K562 (cell line): Measurements from ENCODE around the gene GPR3. TPM values are rescaled to one million over a fixed set of nuclear protein-coding genes. Genes with fewer than 3 reads are reported as not detected.

Experiments
- ATAC-seq: fragments of 200-7000 bp; cut with Tn5 transposase; 3 replicates; pipeline ENCODE4 v1.9.1; 2020; ENCODE audit warnings: moderate library complexity
- BruUV-seq: library from RNA; stranded (reverse); fragments of 400-500 nt; replicated peaks from 2 replicates; lab custom pipeline; 2021; lab: Mats Ljungman, UMichigan
- CTCF ChIA-PET: fragments of 300-600 bp; formaldehyde crosslinking; extraction: SDS; loops from one replicate; lab custom pipeline; 2021; ENCODE audit warnings: low intra/inter-chr PET ratio; lab: Yijun Ruan, JAX
- POLR2A ChIA-PET: fragments of 300-600, 350-650 bp; sonication (Branson Sonifier 250); formaldehyde crosslinking; extraction: SDS; loops from one replicate; lab custom pipeline; 2021; ENCODE audit warnings: antibody characterized with exemption, inconsistent platforms; lab: Yijun Ruan, JAX
- DNase-seq, 4 experiments: peaks; one replicate each; pipeline versions ENCODE4 v3.0.0 to v3.0.0-alpha.2; 2011 to 2018; ENCODE audit warnings: low spot score in 3 of 4, mixed read lengths in 3 of 4; ENCODE audit errors: extremely low read depth in 1 of 4
- FAIRE-seq: peaks from 2 replicates; lab custom pipeline; 2011; peaks lifted over from hg19 to GRCh38; lab: Jason Lieb, UNC
- H2AFZ ChIP-seq: 2 replicates; pipeline ENCODE4 v1.6.0; 2011; ENCODE audit warnings: low read depth, low read length, control low read depth, inconsistent platforms
- H3K27ac ChIP-seq: fragments of 200-600 bp; 3 replicates; pipeline ENCODE4 v1.8.0; 2011; ENCODE audit warnings: low read depth, mild to moderate bottlenecking, control low read depth, inconsistent platforms, low read length, moderate library complexity, mixed read lengths; ENCODE audit errors: extremely low read depth
- H3K27me3 ChIP-seq, 2 experiments: fragments of 300-600 bp in 1 of 2; 2 replicates in 1 of 2; 3 replicates in 1 of 2; pipeline versions ENCODE4 v1.6.0 to v1.8.0; 2011; ENCODE audit warnings: inconsistent platforms in 2 of 2, low read length in 2 of 2, mild to moderate bottlenecking in 1 of 2, mixed read lengths in 1 of 2, moderate library complexity in 1 of 2; ENCODE audit not compliant: control insufficient read depth in 2 of 2, insufficient read depth in 2 of 2
- H3K36me3 ChIP-seq: fragments of 300-600 bp; 3 replicates; pipeline ENCODE4 v1.8.0; 2011; ENCODE audit warnings: mild to moderate bottlenecking, low read length, inconsistent platforms; ENCODE audit not compliant: control insufficient read depth, insufficient read depth
- H3K4me1 ChIP-seq, 2 experiments: fragments of 200-600 bp in 1 of 2; replicated peaks in 1 of 2; 2 replicates in 1 of 2; 3 replicates in 1 of 2; pipeline versions ENCODE4 v1.5.1 to v1.8.0; 2011; ENCODE audit warnings: inconsistent platforms in 2 of 2, low read length in 2 of 2, mild to moderate bottlenecking in 1 of 2, mixed read lengths in 1 of 2, moderate library complexity in 1 of 2; ENCODE audit not compliant: control insufficient read depth in 2 of 2, insufficient read depth in 2 of 2
- H3K4me2 ChIP-seq: 2 replicates; pipeline ENCODE4 v1.6.1; 2011; ENCODE audit warnings: low read length, control low read depth, inconsistent platforms, mixed read lengths; ENCODE audit not compliant: insufficient read depth
- H3K4me3 ChIP-seq: fragments of 200-600 bp; sonication (generic), shearing (Covaris generic); 2 replicates; pipeline ENCODE4 v1.5.1; 2016; ENCODE audit warnings: control low read depth, inconsistent platforms
- H3K79me2 ChIP-seq: fragments of 200-600 bp; 3 replicates; pipeline ENCODE4 v1.8.0; 2011; ENCODE audit warnings: low read length, inconsistent platforms; ENCODE audit not compliant: control insufficient read depth, insufficient read depth
- H3K9ac ChIP-seq, 2 experiments: 2 replicates each; pipeline versions ENCODE4 v1.6.0 to v1.6.1; 2011; ENCODE audit warnings: low read depth in 2 of 2, low read length in 2 of 2, control low read depth in 1 of 2, inconsistent platforms in 1 of 2, mild to moderate bottlenecking in 1 of 2, mixed read lengths in 1 of 2; ENCODE audit not compliant: insufficient read depth in 1 of 2
- H3K9me1 ChIP-seq: one replicate; pipeline ENCODE4 v1.6.0; 2011; ENCODE audit warnings: inconsistent platforms, mild to moderate bottlenecking, low read length, moderate library complexity; ENCODE audit not compliant: control insufficient read depth, insufficient read depth
- H3K9me3 ChIP-seq: replicated peaks from 2 replicates; pipeline ENCODE4 v1.5.1; 2011; ENCODE audit warnings: low read depth, low read length, inconsistent platforms; ENCODE audit not compliant: control insufficient read depth, insufficient read depth
- H4K20me1 ChIP-seq: replicated peaks from 2 replicates; pipeline ENCODE4 v1.6.1; 2011; ENCODE audit warnings: low read length, inconsistent platforms, mixed read lengths; ENCODE audit not compliant: control insufficient read depth, insufficient read depth
- ILF3 ChIP-seq: fragments of 450-650 bp; IDR thresholded peaks from 2 replicates; pipeline ENCODE4 v1.6.1; 2018; ENCODE audit warnings: antibody characterized with exemption, mild to moderate bottlenecking, moderate library complexity, borderline replicate concordance
- ILK ChIP-seq: fragments of 450-650 bp; IDR thresholded peaks from 2 replicates; pipeline ENCODE4 v1.6.1; 2016; ENCODE audit warnings: missing genetic modification characterization, low read depth, mild to moderate bottlenecking, missing compliant biosample characterization, moderate library complexity, borderline replicate concordance
- KAT2B ChIP-seq: IDR thresholded peaks from one replicate; pipeline ENCODE4 v1.6.1; 2012; ENCODE audit warnings: low read depth, mild to moderate bottlenecking, control low read depth, inconsistent platforms, low read length, moderate library complexity
- PURB ChIP-seq: sonication (generic); formaldehyde crosslinking; IDR thresholded peaks from 2 replicates; pipeline ENCODE4 v1.9.0; 2021; ENCODE audit warnings: low read depth, mild to moderate bottlenecking, missing genetic modification reagents
- RBM14 ChIP-seq: fragments of 200-400 bp; formaldehyde crosslinking; IDR thresholded peaks from 2 replicates; pipeline ENCODE4 v1.6.1; 2018; ENCODE audit warnings: low read depth, mild to moderate bottlenecking, low read length, moderate library complexity, borderline replicate concordance; ENCODE audit not compliant: insufficient read depth
- TFAP4 ChIP-seq: sonication (generic); formaldehyde crosslinking; IDR thresholded peaks from 2 replicates; pipeline ENCODE4 v1.8.0; 2022; ENCODE audit warnings: missing genetic modification reagents, mild to moderate bottlenecking, moderate library complexity, borderline replicate concordance
- TGIF2 ChIP-seq: sonication (generic); formaldehyde crosslinking; IDR thresholded peaks from 2 replicates; pipeline ENCODE4 v1.8.1; 2022; ENCODE audit warnings: mild to moderate bottlenecking, missing genetic modification reagents, moderate library complexity
- ZEB2 ChIP-seq: fragments of 450-650 bp; IDR thresholded peaks from 2 replicates; pipeline ENCODE4 v1.6.1; 2016
- ZFP30 ChIP-seq: fragments of 250-450 bp; sonication (Bioruptor Pico); IDR thresholded peaks from 2 replicates; pipeline ENCODE4 v1.8.0; 2022; ENCODE audit warnings: moderate library complexity, mild to moderate bottlenecking, inconsistent platforms, borderline replicate concordance
- ZNF212 ChIP-seq: fragments of 450-650 bp; formaldehyde crosslinking; IDR thresholded peaks from 2 replicates; pipeline ENCODE4 v1.4.0; 2020; ENCODE audit warnings: mild to moderate bottlenecking
- ZNF24 ChIP-seq: fragments of 450-650 bp; IDR thresholded peaks from 2 replicates; pipeline ENCODE4 v1.6.1; 2016
- ZNF589 ChIP-seq: fragments of 200-800 bp; sonication (Bioruptor generic); IDR thresholded peaks from 2 replicates; pipeline ENCODE4 v1.6.1; 2016; ENCODE audit warnings: low read depth, missing genetic modification characterization, missing compliant biosample characterization
- ZNF699 ChIP-seq: fragments of 250-450 bp; sonication (Bioruptor Pico); IDR thresholded peaks from 2 replicates; pipeline ENCODE4 v1.8.0; 2021; ENCODE audit warnings: mild to moderate bottlenecking, moderate library complexity; ENCODE audit not compliant: insufficient replicate concordance
- WGBS: fragments of 100-300 bp; shearing (Covaris generic); methylation state at CpG from one replicate; pipeline ENCODE4 v1.1.6; 2016; ENCODE audit warnings: low coverage, mixed read lengths; ENCODE audit not compliant: insufficient coverage; ENCODE audit errors: missing lambda C conversion rate; 5-methylcytosine and 5-hydroxymethylcytosine counted together
- in situ Hi-C: fragments of 300-500 bp; cut with MboI; formaldehyde crosslinking; loops from 4 replicates; pipeline ENCODE4 v1.15.0; 2018; ENCODE audit warnings: inconsistent platforms, mixed read lengths
- intact Hi-C: fragments of 100-400 bp; cut with micrococcal nuclease; formaldehyde crosslinking; loops from 2 replicates; pipeline ENCODE4 v1.14.2; 2022
- polyA plus RNA-seq, 8 experiments: library from polyadenylated mRNA; depleted of rRNA in 4 of 8; stranded (reverse) in 5 of 8; unstranded in 3 of 8; fragments of >200 nt; fragmentation: Nextera tagmentation in 2 of 8; fragmentation: Illumina TruSeq in 1 of 8; extraction: Ambion mirVana in 2 of 8; extraction: Trizol in 1 of 8; gene quantifications; 2 replicates each; pipeline versions ENCODE4 v1.2.1 to v1.2.3, GENCODE V29; 2011 to 2014; ENCODE audit warnings: inconsistent platforms in 1 of 8, missing spikeins in 1 of 8
- total RNA-seq, 7 experiments: library from RNA; depleted of rRNA in 6 of 7; stranded (reverse); fragments of >200 nt in 6 of 7; fragmentation: Illumina TruSeq in 2 of 7; extraction: Trizol in 2 of 7; gene quantifications; 2 replicates each; pipeline versions ENCODE4 v1.2.1 to v1.2.3, GENCODE V29; 2011 to 2021; ENCODE audit warnings: low replicate concordance in 1 of 7
- TF ChIP-seq, protein P1 (sequence below): sonication (generic); formaldehyde crosslinking; IDR thresholded peaks from 2 replicates; pipeline ENCODE4 v1.8.1; 2023; ENCODE audit warnings: mild to moderate bottlenecking, missing genetic modification reagents, moderate library complexity
- TF ChIP-seq, protein P2 (sequence below): sonication (generic); IDR thresholded peaks from 2 replicates; pipeline ENCODE4 v1.6.1; 2016
- TF ChIP-seq, protein P3 (sequence below), 2 experiments: fragments of 150-350 bp in 1 of 2; IDR thresholded peaks; 2 replicates each; pipeline ENCODE4 v1.6.1; 2012 to 2016; ENCODE audit warnings: low read depth in 2 of 2, low read length in 2 of 2, mild to moderate bottlenecking in 1 of 2, moderate library complexity in 1 of 2

Gene GPR3
- total and polyA plus RNA-seq, 9 of the 15 experiments (the other 6 are each of a cell fraction or from before 2014, with no cell fraction given), result 0.24 to 11.5 (median 3.7) TPM

DNA sequence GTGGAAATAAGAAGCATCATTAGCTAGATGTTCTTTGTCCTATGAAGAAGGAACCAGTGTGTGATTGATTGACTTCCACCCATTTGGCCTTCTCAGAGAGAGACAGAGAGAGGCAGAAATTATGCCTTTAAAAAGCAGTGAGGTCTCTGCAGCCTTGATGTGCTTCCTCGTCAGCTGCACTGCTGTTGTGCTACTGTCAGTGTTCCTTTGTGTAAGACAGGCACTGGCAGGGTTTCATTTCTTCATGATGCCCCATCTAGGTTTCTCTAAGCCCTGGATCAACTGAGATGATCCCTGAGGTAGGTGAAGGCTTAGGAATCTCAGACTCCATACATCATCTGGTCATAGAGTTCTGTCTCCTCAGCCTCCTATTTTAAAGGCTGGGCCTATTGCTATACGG, 34.9 kb downstream of the GPR3 start:
- no peak overlapping the region for H3K4me3 ChIP-seq
- H3K36me3 ChIP-seq, result peaks cover 52% of the 10 kb centered on the region
- peaks cover 87% of the 10 kb centered on the region for H3K79me2 ChIP-seq
- DNase-seq (no peak), ATAC-seq (no peak), FAIRE-seq (no peak)
- no peak overlapping the region for H2AFZ ChIP-seq
- H3K4me2 ChIP-seq, result no peak overlapping the region
- peaks cover 18 to 52% of the 10 kb centered on the region in 2 experiments for H3K4me1 ChIP-seq
- H3K9me1 ChIP-seq, result peaks cover 9% of the 10 kb centered on the region
- WGBS, result 78% methylated on average over 2 of the region's 2 CpGs
- peaks cover 5% of the 10 kb centered on the region; the same call in 1 of the 2 replicates for H4K20me1 ChIP-seq
- peak overlapping the region; percentile 81 for H3K27ac ChIP-seq
- ChIA-PET CTCF (no interaction called here), POLR2A (interaction anchor here (0.5 to 3.4 kb wide), 6 partner anchors 10 to 177 kb away, joined by 3 to 17 read pairs (median 4); partner anchors contain the start of gene AHDC1)
- in situ Hi-C loops, result loop anchor here (10.0 kb wide), 1 partner anchor 177 kb away; the partner anchor contains the start of gene AHDC1
- peak overlapping the region; percentile 29 to 42; a peak in 2 of 4 replicates for H3K9ac ChIP-seq
- no peaks in the 10 kb centered on the region for H3K27me3 ChIP-seq
- no TSS peak for BruUV-seq
- intact Hi-C loops, result loop anchor here (5.0 kb wide), 1 partner anchor 60 kb away; no protein-coding TSS in a partner anchor
- no peaks in the 10 kb centered on the region for H3K9me3 ChIP-seq
- TF ChIP-seq ZNF699 (CRISPR knock-in tag), result no peak
- TF ChIP-seq PURB (CRISPR knock-in tag), result no peak
- TF ChIP-seq, protein P1, sequence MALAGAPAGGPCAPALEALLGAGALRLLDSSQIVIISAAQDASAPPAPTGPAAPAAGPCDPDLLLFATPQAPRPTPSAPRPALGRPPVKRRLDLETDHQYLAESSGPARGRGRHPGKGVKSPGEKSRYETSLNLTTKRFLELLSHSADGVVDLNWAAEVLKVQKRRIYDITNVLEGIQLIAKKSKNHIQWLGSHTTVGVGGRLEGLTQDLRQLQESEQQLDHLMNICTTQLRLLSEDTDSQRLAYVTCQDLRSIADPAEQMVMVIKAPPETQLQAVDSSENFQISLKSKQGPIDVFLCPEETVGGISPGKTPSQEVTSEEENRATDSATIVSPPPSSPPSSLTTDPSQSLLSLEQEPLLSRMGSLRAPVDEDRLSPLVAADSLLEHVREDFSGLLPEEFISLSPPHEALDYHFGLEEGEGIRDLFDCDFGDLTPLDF, result no peak
- no peak for TF ChIP-seq RBM14
- TF ChIP-seq ZNF24, result no peak
- no peak for TF ChIP-seq TFAP4 (CRISPR knock-in tag)
- TF ChIP-seq ILF3, result no peak
- no peak for TF ChIP-seq ZNF589
- no peak for TF ChIP-seq ZNF212
- TF ChIP-seq, protein P2, sequence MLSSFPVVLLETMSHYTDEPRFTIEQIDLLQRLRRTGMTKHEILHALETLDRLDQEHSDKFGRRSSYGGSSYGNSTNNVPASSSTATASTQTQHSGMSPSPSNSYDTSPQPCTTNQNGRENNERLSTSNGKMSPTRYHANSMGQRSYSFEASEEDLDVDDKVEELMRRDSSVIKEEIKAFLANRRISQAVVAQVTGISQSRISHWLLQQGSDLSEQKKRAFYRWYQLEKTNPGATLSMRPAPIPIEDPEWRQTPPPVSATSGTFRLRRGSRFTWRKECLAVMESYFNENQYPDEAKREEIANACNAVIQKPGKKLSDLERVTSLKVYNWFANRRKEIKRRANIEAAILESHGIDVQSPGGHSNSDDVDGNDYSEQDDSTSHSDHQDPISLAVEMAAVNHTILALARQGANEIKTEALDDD, result no peak
- TF ChIP-seq ZFP30, result no peak
- TF ChIP-seq KAT2B, result no peak
- TF ChIP-seq ILK (tag), result no peak
- no peak for TF ChIP-seq ZEB2
- TF ChIP-seq, protein P3, sequence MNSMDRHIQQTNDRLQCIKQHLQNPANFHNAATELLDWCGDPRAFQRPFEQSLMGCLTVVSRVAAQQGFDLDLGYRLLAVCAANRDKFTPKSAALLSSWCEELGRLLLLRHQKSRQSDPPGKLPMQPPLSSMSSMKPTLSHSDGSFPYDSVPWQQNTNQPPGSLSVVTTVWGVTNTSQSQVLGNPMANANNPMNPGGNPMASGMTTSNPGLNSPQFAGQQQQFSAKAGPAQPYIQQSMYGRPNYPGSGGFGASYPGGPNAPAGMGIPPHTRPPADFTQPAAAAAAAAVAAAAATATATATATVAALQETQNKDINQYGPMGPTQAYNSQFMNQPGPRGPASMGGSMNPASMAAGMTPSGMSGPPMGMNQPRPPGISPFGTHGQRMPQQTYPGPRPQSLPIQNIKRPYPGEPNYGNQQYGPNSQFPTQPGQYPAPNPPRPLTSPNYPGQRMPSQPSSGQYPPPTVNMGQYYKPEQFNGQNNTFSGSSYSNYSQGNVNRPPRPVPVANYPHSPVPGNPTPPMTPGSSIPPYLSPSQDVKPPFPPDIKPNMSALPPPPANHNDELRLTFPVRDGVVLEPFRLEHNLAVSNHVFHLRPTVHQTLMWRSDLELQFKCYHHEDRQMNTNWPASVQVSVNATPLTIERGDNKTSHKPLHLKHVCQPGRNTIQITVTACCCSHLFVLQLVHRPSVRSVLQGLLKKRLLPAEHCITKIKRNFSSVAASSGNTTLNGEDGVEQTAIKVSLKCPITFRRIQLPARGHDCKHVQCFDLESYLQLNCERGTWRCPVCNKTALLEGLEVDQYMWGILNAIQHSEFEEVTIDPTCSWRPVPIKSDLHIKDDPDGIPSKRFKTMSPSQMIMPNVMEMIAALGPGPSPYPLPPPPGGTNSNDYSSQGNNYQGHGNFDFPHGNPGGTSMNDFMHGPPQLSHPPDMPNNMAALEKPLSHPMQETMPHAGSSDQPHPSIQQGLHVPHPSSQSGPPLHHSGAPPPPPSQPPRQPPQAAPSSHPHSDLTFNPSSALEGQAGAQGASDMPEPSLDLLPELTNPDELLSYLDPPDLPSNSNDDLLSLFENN (IDR thresholded peaks at IDR 0.05; ENCODE audit: low read depth in 2 of 2, low read length in 2 of 2), result no peak
- no peak for TF ChIP-seq TGIF2 (CRISPR knock-in tag)
